ENCODE measurements around the gene GAS2L1.

GAS2L1 gene

DNA sequence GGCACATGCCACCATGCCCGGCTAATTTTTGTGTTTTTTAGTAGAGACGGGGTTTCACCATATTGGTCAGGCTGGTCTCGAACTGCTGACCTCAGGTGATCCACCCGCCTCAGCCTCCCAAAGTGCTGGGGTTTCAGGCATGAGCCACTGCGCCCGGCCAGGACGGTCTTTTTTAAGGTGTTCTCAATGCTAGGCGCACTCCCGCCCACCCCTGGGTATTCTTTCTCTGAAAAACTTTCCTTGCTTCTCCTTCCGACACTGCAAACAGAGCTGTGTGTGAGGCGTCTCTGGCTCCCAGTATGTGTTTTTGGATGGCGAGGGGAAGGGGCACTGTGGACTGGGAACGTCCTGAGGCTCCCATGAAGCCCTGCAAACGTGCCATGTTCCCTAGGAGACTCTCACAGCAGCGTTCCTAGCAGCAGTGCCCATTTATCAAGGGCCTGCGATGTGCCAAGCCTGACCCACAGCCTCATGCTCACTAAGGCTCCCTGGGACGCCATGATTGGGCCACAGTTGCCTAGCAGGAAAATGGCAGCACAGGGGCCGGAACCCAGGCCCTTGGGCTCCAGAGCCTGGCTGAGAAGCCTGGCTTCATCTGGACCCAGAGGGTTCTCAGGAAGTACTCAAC is 11.5 kb downstream of the GAS2L1 start:
- TF ChIP-seq, protein P1, sequence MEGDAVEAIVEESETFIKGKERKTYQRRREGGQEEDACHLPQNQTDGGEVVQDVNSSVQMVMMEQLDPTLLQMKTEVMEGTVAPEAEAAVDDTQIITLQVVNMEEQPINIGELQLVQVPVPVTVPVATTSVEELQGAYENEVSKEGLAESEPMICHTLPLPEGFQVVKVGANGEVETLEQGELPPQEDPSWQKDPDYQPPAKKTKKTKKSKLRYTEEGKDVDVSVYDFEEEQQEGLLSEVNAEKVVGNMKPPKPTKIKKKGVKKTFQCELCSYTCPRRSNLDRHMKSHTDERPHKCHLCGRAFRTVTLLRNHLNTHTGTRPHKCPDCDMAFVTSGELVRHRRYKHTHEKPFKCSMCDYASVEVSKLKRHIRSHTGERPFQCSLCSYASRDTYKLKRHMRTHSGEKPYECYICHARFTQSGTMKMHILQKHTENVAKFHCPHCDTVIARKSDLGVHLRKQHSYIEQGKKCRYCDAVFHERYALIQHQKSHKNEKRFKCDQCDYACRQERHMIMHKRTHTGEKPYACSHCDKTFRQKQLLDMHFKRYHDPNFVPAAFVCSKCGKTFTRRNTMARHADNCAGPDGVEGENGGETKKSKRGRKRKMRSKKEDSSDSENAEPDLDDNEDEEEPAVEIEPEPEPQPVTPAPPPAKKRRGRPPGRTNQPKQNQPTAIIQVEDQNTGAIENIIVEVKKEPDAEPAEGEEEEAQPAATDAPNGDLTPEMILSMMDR (IDR thresholded peaks at IDR 0.05): no peak

- TF ChIP-seq, protein P1 (IDR thresholded peaks at IDR 0.05): no peak
These were observed 12.6 kb downstream of the GAS2L1 start for GRCh38 chr22:29319072-29319471.

DNA sequence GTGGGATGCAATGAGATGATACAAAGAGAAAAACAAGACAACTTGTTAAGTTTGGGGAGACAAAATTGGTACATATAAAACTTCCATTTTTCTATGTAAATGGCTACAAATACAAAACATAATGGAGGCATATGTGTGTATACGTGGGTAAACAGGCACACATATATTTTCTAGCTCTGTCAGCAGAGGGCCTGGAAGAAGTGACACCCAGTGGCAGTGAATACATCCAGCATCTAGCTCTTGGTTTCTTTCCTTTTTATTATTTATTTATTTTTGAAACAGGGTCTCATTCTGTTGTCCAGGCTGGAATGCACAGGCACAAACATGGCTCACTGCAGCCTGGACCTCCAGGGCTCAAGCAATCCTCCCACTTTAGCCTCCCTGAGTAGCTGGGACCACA is 14.1 kb downstream of the GAS2L1 start:
- TF ChIP-seq, protein P1 (IDR thresholded peaks at IDR 0.05): peak; percentile 24; the same call in 1 of the 2 replicates

- TF ChIP-seq, protein P1 (IDR thresholded peaks at IDR 0.05): no peak
These were observed 17.2 kb downstream of the GAS2L1 start for GRCh38 chr22:29323641-29324040.

DNA sequence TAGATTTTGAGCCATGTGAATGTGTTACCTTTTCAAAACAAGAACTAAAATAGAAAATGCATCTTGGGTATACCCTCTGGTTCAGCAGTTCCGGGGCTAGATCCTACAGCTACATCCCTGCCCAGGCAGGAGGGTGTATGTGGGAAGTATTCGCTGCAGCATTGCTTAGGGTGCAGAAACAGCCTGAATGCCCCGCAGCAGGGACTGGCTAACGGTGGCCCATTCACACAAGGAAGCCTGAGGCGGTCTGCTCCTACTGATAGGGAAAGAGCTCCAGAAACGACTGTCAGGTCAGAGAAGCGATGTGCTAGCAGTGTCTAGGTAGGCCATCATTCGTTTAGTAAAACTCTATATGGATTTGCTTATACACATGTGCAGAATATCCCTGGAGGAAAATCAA is 18.9 kb downstream of the GAS2L1 start:
- TF ChIP-seq, protein P1 (IDR thresholded peaks at IDR 0.05): no peak

GRCh38 chr22:29325785-29326315 is 19.4 kb downstream of the GAS2L1 start:
- TF ChIP-seq, protein P1 (IDR thresholded peaks at IDR 0.05): no peak

GRCh38 chr22:29326481-29326880 is 20.0 kb downstream of the GAS2L1 start:
- TF ChIP-seq, protein P1 (IDR thresholded peaks at IDR 0.05): no peak
